Peyer's patch (tissue), 4 donors: ENCODE measurements around the gene LRRN2.

Experiments used
- CTCF ChIP-seq, 6 experiments: fragments of 450-650 bp in 4 of 6; fragments of 200-600 bp in 2 of 6; sonication (generic) in 1 of 6; IDR thresholded peaks; one replicate each; pipeline ENCODE4 v1.5.1; 2017 to 2019; ENCODE audit warnings: antibody characterized with exemption in 6 of 6, mild to moderate bottlenecking in 3 of 6, moderate library complexity in 1 of 6
- POLR2A ChIP-seq, 2 donors: fragments of 450-650 bp; IDR thresholded peaks; one replicate each; pipeline ENCODE4 v1.5.1; 2017; ENCODE audit warnings: antibody characterized with exemption in 2 of 2, mild to moderate bottlenecking in 2 of 2, moderate library complexity in 2 of 2

GRCh38 chr1:204716660-204717059 lies 31.1 kb upstream of the LRRN2 start:
- TF ChIP-seq CTCF (IDR thresholded peaks at IDR 0.05) (no peak), POLR2A (IDR thresholded peaks at IDR 0.05) (no peak)
